ENCODE measurements around the gene RTEL1.

Gene RTEL1

GRCh38 chr20:63693083-63693732 is 35.1 kb downstream of the RTEL1 start:
- Histone ChIP-seq H3K27ac (ENCODE audit: extremely low read depth, low read depth, low read length) (no peak overlapping the region), H3K4me3 (ENCODE audit: low read depth, low read length) (no peak overlapping the region), H3K4me1 (ENCODE audit: control insufficient read depth, insufficient read depth, low read length) (no peaks in the 10 kb centered on the region), H3K36me3 (ENCODE audit: control insufficient read depth in 2 of 2, insufficient read depth in 1 of 2, low read length in 2 of 2) (peaks cover 0 to 19% of the 10 kb centered on the region in 2 experiments; a peak in 1 of 3 replicates), H3K9me3 (ENCODE audit: control insufficient read depth, insufficient read depth, low read depth, low read length) (no peaks in the 10 kb centered on the region)
- ChIA-PET POLR2A (interaction anchor here (0.9 kb wide), 1 partner anchor 120 kb away, joined by 3 read pairs; no protein-coding TSS in a partner anchor), CTCF (no interaction called here)
- TF ChIP-seq ZNF114 (tag by site-specific recombination; IDR thresholded peaks at IDR 0.05), result no peak
- peak; percentile 25; the same call in 1 of the 2 replicates for TF ChIP-seq GLIS2 (tag by site-specific recombination; IDR thresholded peaks at IDR 0.05)
- TF ChIP-seq WT1 (tag by site-specific recombination; IDR thresholded peaks at IDR 0.05), result no peak
- TF ChIP-seq ZBTB44 (tag by site-specific recombination; IDR thresholded peaks at IDR 0.05), result no peak

- peaks cover 0 to 19% of the 10 kb centered on the region in 2 experiments; a peak in 1 of 3 replicates for H3K36me3 ChIP-seq (ENCODE audit: control insufficient read depth in 2 of 2, insufficient read depth in 1 of 2, low read length in 2 of 2)
- ChIA-PET CTCF (no interaction called here), POLR2A (interaction anchor here (0.6 to 0.9 kb wide), 2 partner anchors 121 to 156 kb away, joined by 3 read pairs; no protein-coding TSS in a partner anchor)
Observed at GRCh38 chr20:63693733-63694583, 35.8 kb downstream of the RTEL1 start.

GRCh38 chr20:63694584-63695423 is 36.7 kb downstream of the RTEL1 start:
- no peak overlapping the region for H3K27ac ChIP-seq (ENCODE audit: extremely low read depth, low read depth, low read length)
- no peaks in the 10 kb centered on the region for H3K9me3 ChIP-seq (ENCODE audit: control insufficient read depth, insufficient read depth, low read depth, low read length)
- POLR2A ChIA-PET, result interaction anchor here (0.6 kb wide), 1 partner anchor 156 kb away, joined by 3 read pairs; no protein-coding TSS in a partner anchor
- H3K4me3 ChIP-seq (ENCODE audit: low read depth, low read length), result no peak overlapping the region
- no peaks in the 10 kb centered on the region for H3K4me1 ChIP-seq (ENCODE audit: control insufficient read depth, insufficient read depth, low read length)
- peaks cover 0 to 19% of the 10 kb centered on the region in 2 experiments; a peak in 1 of 3 replicates for H3K36me3 ChIP-seq (ENCODE audit: control insufficient read depth in 2 of 2, insufficient read depth in 1 of 2, low read length in 2 of 2)
- CTCF ChIA-PET, result no interaction called here
- TF ChIP-seq ZNF24 (tag by site-specific recombination; IDR thresholded peaks at IDR 0.05) (no peak), ZNF596 (tag by site-specific recombination; IDR thresholded peaks at IDR 0.05) (no peak), ZNF549 (tag by site-specific recombination; IDR thresholded peaks at IDR 0.05) (no peak), ZNF140 (tag by site-specific recombination; IDR thresholded peaks at IDR 0.05) (no peak), KLF9 (tag by site-specific recombination; IDR thresholded peaks at IDR 0.05; ENCODE audit: low read depth) (no peak), SETDB1 (IDR thresholded peaks at IDR 0.05; ENCODE audit: insufficient read length, low read length) (no peak), ZNF16 (tag by site-specific recombination; IDR thresholded peaks at IDR 0.05; ENCODE audit: low read depth) (no peak), ZSCAN23 (tag by site-specific recombination; IDR thresholded peaks at IDR 0.05) (no peak), ZNF214 (tag by site-specific recombination; IDR thresholded peaks at IDR 0.05; ENCODE audit: borderline replicate concordance) (no peak), KLF8 (tag by site-specific recombination; IDR thresholded peaks at IDR 0.05) (no peak), ZNF513 (tag by site-specific recombination; IDR thresholded peaks at IDR 0.05) (no peak), ZNF555 (tag by site-specific recombination; conservative IDR thresholded peaks at IDR 0.05) (no peak)
- TF ChIP-seq, protein P1, sequence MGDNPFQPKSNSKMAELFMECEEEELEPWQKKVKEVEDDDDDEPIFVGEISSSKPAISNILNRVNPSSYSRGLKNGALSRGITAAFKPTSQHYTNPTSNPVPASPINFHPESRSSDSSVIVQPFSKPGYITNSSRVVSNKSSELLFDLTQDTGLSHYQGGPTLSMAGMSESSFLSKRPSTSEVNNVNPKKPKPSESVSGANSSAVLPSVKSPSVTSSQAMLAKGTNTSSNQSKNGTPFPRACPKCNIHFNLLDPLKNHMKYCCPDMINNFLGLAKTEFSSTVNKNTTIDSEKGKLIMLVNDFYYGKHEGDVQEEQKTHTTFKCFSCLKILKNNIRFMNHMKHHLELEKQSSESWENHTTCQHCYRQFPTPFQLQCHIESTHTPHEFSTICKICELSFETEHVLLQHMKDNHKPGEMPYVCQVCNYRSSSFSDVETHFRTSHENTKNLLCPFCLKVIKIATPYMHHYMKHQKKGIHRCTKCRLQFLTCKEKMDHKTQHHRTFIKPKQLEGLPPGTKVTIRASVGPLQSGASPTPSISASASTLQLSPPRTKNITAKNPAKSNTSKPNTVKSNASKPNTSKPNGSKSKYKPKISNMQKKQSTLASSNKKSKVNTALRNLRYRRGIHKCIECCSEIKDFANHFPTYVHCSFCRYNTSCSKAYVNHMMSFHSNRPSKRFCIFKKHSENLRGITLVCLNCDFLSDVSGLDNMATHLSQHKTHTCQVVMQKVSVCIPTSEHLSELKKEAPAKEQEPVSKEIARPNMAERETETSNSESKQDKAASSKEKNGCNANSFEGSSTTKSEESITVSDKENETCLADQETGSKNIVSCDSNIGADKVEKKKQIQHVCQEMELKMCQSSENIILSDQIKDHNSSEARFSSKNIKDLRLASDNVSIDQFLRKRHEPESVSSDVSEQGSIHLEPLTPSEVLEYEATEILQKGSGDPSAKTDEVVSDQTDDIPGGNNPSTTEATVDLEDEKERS (tag by site-specific recombination; IDR thresholded peaks at IDR 0.05), result no peak

More at GRCh38 chr20:63693733-63694583, 35.8 kb downstream of the RTEL1 start:
- Histone ChIP-seq H3K27ac (ENCODE audit: extremely low read depth, low read depth, low read length) (no peak overlapping the region), H3K4me3 (ENCODE audit: low read depth, low read length) (no peak overlapping the region), H3K9me3 (ENCODE audit: control insufficient read depth, insufficient read depth, low read depth, low read length) (no peaks in the 10 kb centered on the region), H3K4me1 (ENCODE audit: control insufficient read depth, insufficient read depth, low read length) (no peaks in the 10 kb centered on the region)
- TF ChIP-seq SCRT1 (tag by site-specific recombination; IDR thresholded peaks at IDR 0.05; ENCODE audit: borderline replicate concordance) (peak; percentile 98), SCRT2 (tag by site-specific recombination; IDR thresholded peaks at IDR 0.05) (peak; percentile 98)
- TF ChIP-seq, protein P2, sequence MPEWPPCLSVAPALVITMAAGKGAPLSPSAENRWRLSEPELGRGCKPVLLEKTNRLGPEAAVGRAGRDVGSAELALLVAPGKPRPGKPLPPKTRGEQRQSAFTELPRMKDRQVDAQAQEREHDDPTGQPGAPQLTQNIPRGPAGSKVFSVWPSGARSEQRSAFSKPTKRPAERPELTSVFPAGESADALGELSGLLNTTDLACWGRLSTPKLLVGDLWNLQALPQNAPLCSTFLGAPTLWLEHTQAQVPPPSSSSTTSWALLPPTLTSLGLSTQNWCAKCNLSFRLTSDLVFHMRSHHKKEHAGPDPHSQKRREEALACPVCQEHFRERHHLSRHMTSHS (tag by site-specific recombination; IDR thresholded peaks at IDR 0.05), result no peak

All from HEK293 (cell line).